Measurements from ENCODE around the gene ERICH6B.

DNA sequence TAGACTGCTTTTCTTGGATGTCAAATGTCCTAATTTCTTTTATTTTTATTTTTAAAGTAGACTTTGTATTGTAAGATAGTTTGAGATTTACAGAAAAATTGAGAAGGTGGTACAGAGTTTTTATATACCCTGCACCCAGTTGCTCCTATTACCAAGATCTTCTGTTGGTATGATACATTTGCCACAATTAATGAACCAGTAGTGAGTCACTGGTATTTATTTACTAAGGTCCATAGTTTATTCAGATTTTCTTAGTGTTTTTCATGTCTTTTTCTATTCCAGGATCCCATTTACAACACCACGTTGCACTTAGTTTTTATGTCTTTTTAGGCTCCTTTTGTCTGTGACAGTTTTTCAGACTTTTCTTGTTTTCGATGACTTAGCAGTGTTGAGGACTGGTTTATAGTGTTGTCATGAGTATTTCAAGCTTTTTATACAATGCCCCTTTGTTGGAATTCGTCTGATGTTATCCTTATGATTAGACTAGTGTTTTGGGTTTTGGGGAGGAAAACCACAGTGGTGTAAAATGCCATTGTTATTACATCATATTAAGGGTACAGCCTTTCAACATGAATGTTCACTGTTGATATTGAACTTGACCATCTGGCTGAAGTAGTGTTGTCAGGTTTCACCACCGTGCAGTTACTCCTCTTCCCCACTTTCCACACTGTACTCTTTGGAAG is 114.9 kb downstream of the ERICH6B start:
- no peak; the same call in 1 of the 2 replicates for TF ChIP-seq POLR2AphosphoS5 (IDR thresholded peaks at IDR 0.05; ENCODE audit: low read depth, low read length)
- TF ChIP-seq, protein P1, sequence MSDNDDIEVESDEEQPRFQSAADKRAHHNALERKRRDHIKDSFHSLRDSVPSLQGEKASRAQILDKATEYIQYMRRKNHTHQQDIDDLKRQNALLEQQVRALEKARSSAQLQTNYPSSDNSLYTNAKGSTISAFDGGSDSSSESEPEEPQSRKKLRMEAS (IDR thresholded peaks at IDR 0.05; ENCODE audit: low read depth), result peak; percentile 38; the same call in 1 of the 2 replicates
- TF ChIP-seq, protein P2, sequence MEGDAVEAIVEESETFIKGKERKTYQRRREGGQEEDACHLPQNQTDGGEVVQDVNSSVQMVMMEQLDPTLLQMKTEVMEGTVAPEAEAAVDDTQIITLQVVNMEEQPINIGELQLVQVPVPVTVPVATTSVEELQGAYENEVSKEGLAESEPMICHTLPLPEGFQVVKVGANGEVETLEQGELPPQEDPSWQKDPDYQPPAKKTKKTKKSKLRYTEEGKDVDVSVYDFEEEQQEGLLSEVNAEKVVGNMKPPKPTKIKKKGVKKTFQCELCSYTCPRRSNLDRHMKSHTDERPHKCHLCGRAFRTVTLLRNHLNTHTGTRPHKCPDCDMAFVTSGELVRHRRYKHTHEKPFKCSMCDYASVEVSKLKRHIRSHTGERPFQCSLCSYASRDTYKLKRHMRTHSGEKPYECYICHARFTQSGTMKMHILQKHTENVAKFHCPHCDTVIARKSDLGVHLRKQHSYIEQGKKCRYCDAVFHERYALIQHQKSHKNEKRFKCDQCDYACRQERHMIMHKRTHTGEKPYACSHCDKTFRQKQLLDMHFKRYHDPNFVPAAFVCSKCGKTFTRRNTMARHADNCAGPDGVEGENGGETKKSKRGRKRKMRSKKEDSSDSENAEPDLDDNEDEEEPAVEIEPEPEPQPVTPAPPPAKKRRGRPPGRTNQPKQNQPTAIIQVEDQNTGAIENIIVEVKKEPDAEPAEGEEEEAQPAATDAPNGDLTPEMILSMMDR (IDR thresholded peaks at IDR 0.05), result no peak
- no peak for TF ChIP-seq GABPA (IDR thresholded peaks at IDR 0.05; ENCODE audit: low read depth)
- TF ChIP-seq JUND (IDR thresholded peaks at IDR 0.05), result peak; percentile 74
- TF ChIP-seq FOXJ3 (CRISPR knock-in tag; IDR thresholded peaks at IDR 0.05), result no peak

Measured in SK-N-SH (cell line).